Measurements from ENCODE around the gene PCDH18.
A peak's percentile ranks its signal among the peaks of the same experiment; 100 is the strongest.
"Not testable (repeated sequence)": the region's sequence is repeated elsewhere in the genome, so short reads cannot be mapped to it uniquely, and the experiment has no call there.

Gene PCDH18

DNA sequence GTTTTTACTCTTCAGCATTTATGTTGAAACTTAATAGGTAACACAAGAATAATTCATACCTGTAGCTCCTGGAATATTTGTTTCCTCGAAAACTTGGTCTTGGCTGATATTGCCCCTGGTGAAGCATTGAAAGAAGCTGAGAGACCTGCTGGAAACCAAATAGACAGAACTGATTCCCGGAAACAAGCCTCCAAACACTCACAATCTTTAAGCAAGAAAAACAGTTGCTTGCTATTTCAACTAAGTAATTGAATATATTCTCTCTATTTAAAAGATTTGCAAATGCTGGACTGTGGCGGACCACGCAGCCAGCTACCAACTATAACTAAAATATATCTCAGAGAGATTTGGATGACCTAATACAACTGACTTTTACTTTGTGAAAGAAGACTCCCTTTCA is 3.6 kb downstream of the PCDH18 start:
- Histone ChIP-seq H3K9me3 (ENCODE audit: control insufficient read depth, insufficient read depth, low read length) (no peaks in the 10 kb centered on the region), H3K36me3 (ENCODE audit: control insufficient read depth, insufficient read depth, low read length) (peaks cover 14% of the 10 kb centered on the region), H3K9ac (ENCODE audit: low read depth, low read length) (peak overlapping the region; percentile 27), H3K27me3 (ENCODE audit: control insufficient read depth, insufficient read depth, low read length) (no peaks in the 10 kb centered on the region), H3K4me3 (ENCODE audit: low read depth, low read length) (peak overlapping the region; percentile 87), H3K4me1 (ENCODE audit: control insufficient read depth, insufficient read depth, low read length) (peaks cover 11% of the 10 kb centered on the region)

DNA sequence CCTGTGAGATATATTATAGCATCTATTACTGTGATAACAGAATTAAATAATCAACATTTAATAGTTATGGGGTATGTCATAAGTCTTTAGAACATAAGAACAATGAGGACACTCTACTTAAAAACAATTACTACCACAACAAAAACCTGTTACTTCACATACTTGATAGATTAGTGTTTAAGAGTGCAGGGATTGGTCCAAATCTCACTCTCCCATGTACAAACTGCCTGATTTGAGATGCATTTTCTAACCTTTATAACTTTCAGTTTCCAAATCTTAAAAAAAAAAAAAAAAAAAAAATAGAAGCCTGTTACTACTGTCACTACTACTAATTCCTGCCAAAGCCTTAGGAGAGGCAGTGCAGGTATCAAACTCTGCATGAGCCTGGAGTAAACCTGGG is 5.6 kb downstream of the PCDH18 start:
- Histone ChIP-seq H3K4me3 (ENCODE audit: low read depth, low read length) (no peak overlapping the region), H3K4me1 (ENCODE audit: control insufficient read depth, insufficient read depth, low read length) (peaks cover 4% of the 10 kb centered on the region), H3K9ac (ENCODE audit: low read depth, low read length) (no peak overlapping the region), H3K9me3 (ENCODE audit: control insufficient read depth, insufficient read depth, low read length) (no peaks in the 10 kb centered on the region), H3K27me3 (ENCODE audit: control insufficient read depth, insufficient read depth, low read length) (no peaks in the 10 kb centered on the region), H3K36me3 (ENCODE audit: control insufficient read depth, insufficient read depth, low read length) (peaks cover 14% of the 10 kb centered on the region)

DNA sequence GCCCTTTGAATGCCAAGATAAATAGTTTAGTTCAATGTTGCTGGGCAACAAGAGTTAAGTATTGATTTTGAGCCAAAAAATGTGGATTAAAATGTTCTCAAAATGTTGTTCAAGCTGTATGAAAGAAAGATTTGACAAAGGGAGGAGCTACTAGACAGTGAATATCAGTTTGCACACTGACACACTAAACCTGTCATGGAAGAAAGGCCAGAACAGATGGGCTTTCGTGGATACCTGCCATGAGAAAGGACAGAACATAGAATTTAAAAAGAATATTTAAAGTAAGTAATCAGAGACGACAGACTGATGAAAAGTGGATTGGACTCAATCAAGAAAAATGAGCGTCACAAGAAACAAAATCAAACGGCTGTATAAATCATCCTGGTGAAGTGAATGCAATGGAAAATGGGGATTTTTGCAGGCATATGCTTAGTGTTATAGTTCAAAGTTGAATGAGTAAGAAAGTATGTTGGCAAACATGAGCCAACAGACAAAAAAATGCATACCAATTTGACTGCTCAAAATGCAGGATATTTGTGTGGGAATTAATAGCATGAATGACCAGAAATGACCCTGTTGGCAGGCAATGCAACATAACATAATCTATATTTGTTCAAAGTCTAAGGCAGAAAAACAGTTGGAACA is 7.4 kb downstream of the PCDH18 start:
- Histone ChIP-seq H3K9me3 (ENCODE audit: control insufficient read depth, insufficient read depth, low read length) (no peaks in the 10 kb centered on the region), H3K27me3 (ENCODE audit: control insufficient read depth, insufficient read depth, low read length) (no peaks in the 10 kb centered on the region), H3K9ac (ENCODE audit: low read depth, low read length) (no peak overlapping the region), H3K4me1 (ENCODE audit: control insufficient read depth, insufficient read depth, low read length) (no peaks in the 10 kb centered on the region), H3K36me3 (ENCODE audit: control insufficient read depth, insufficient read depth, low read length) (peaks cover 17% of the 10 kb centered on the region), H3K4me3 (ENCODE audit: low read depth, low read length) (no peak overlapping the region)

DNA sequence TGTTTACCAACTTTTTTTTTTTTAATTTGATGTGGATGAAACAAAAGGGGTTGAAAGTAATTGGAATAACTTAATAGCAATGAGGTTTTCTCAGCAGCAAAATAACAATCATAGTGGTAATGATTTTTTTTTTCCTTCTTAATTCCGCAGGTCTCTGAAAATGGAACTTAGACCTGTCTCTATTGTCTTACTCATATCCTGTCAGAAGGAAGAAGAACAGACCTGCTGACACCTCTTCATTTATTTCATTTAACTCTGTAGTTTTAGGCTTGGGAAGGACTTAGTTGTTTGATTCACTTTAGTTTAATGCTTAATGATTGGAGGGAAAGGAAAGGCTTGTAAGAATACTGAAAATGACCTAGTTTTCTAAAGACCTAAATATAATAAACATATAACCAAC is 9.0 kb downstream of the PCDH18 start:
- Histone ChIP-seq H3K36me3 (ENCODE audit: control insufficient read depth, insufficient read depth, low read length) (peaks cover 10% of the 10 kb centered on the region), H3K27me3 (ENCODE audit: control insufficient read depth, insufficient read depth, low read length) (no peaks in the 10 kb centered on the region), H3K4me1 (ENCODE audit: control insufficient read depth, insufficient read depth, low read length) (no peaks in the 10 kb centered on the region), H3K4me3 (ENCODE audit: low read depth, low read length) (no peak overlapping the region), H3K9me3 (ENCODE audit: control insufficient read depth, insufficient read depth, low read length) (no peaks in the 10 kb centered on the region), H3K9ac (ENCODE audit: low read depth, low read length) (no peak overlapping the region)

DNA sequence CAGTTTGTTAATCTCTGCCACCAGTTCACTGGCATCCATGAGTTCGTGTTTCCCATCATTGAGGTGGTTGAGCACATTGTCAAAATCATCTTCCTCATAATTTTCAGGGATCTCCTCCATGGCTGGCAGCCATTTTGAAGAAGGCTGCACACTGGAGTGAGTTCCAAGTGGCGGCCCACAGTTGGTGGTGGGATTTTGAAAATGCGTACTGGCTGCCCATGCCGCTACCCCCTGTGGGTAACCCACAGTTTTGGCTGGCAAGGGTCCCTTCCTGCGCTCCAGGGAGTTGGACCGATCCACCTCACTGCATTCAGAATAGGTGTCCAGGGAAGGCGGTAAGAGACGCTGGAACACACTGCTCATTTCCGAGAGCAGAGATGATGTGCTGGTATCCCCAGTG is 11.2 kb downstream of the PCDH18 start:
- Histone ChIP-seq H3K9ac (ENCODE audit: low read depth, low read length) (no peak overlapping the region), H3K36me3 (ENCODE audit: control insufficient read depth, insufficient read depth, low read length) (peaks cover 10% of the 10 kb centered on the region), H3K4me1 (ENCODE audit: control insufficient read depth, insufficient read depth, low read length) (no peaks in the 10 kb centered on the region), H3K9me3 (ENCODE audit: control insufficient read depth, insufficient read depth, low read length) (no peaks in the 10 kb centered on the region), H3K4me3 (ENCODE audit: low read depth, low read length) (no peak overlapping the region), H3K27me3 (ENCODE audit: control insufficient read depth, insufficient read depth, low read length) (no peaks in the 10 kb centered on the region)

DNA sequence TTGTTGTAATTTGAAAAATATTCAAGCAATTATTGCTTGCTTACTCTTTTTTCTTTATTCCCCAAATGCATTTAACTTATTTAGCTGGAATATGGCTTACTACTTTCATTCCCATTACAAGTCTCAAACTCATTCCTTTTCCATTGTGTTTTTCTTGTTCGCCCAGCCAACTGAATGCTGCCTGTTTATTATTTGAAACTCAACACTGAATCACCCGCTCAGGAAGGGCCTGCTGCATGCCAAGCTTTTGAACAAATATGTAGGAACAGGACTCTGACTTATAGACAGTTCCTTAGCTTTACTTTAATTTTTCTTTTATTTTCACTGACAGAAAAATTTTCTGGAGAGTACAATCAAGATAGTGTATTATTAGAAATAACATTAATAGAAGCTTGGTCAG is 12.9 kb downstream of the PCDH18 start:
- Histone ChIP-seq H3K36me3 (ENCODE audit: control insufficient read depth, insufficient read depth, low read length) (peaks cover 7% of the 10 kb centered on the region), H3K4me1 (ENCODE audit: control insufficient read depth, insufficient read depth, low read length) (no peaks in the 10 kb centered on the region), H3K27me3 (ENCODE audit: control insufficient read depth, insufficient read depth, low read length) (no peaks in the 10 kb centered on the region), H3K4me3 (ENCODE audit: low read depth, low read length) (no peak overlapping the region), H3K9me3 (ENCODE audit: control insufficient read depth, insufficient read depth, low read length) (no peaks in the 10 kb centered on the region), H3K9ac (ENCODE audit: low read depth, low read length) (no peak overlapping the region)

DNA sequence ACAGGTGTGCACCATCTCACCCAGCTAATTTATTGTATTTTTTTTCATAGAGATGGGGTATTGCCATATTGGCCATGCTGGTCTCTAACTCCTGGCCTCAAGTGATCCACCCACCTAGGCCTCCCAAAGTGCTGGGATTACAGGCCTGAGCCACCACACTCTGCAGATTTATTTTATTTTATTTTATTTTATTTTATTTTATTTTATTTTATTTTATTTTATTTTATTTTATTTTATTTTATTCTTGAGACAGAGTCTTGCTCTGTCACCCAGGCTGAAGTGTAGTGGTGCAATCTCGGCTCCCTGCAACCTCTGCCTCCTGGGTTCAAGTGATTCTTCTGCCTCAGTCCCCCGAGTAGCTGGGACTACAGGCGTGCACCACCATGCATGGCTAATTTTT is 15.0 kb downstream of the PCDH18 start:
- not testable (repeated sequence) for H3K27me3 ChIP-seq (ENCODE audit: control insufficient read depth, insufficient read depth, low read length); H3K9me3 ChIP-seq (ENCODE audit: control insufficient read depth, insufficient read depth, low read length); H3K4me1 ChIP-seq (ENCODE audit: control insufficient read depth, insufficient read depth, low read length); H3K9ac ChIP-seq (ENCODE audit: low read depth, low read length); H3K4me3 ChIP-seq (ENCODE audit: low read depth, low read length); H3K36me3 ChIP-seq (ENCODE audit: control insufficient read depth, insufficient read depth, low read length)

DNA sequence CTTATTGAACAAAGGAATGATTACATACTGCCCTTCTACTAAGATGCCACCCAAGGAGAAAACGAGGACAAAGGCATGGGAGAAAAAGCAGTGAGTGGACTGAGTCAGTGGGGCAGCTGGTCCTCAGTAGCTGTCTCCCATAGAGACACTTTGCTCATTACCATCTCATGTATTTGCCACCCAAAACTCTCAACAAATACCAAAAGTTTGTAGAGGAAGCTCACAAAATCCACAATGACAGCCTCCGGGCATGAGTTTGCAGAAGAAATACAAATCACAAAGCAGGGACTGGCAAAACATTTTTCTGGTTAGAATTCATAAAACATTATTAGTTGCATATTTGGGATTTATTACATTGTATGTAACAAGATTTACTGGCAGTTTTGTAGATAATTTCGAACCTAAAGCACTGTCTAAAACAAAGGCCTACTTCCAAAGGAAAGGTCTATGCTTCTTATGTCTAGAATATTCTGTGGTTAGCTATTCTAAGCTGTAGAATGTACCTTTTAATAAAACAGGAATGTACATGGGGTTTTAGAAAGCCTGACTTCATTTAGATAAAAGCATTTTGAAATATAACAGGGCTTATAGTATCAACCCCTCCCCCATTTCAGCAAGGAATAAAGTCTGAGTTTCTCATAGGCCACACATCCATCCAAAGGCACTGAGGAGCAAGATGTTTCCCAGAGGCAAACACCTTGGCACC is 17.7 kb downstream of the PCDH18 start:
- Histone ChIP-seq H3K27me3 (ENCODE audit: control insufficient read depth, insufficient read depth, low read length) (no peaks in the 10 kb centered on the region), H3K36me3 (ENCODE audit: control insufficient read depth, insufficient read depth, low read length) (no peaks in the 10 kb centered on the region), H3K4me1 (ENCODE audit: control insufficient read depth, insufficient read depth, low read length) (peaks cover 12% of the 10 kb centered on the region), H3K9ac (ENCODE audit: low read depth, low read length) (no peak overlapping the region), H3K9me3 (ENCODE audit: control insufficient read depth, insufficient read depth, low read length) (no peaks in the 10 kb centered on the region), H3K4me3 (ENCODE audit: low read depth, low read length) (no peak overlapping the region)

DNA sequence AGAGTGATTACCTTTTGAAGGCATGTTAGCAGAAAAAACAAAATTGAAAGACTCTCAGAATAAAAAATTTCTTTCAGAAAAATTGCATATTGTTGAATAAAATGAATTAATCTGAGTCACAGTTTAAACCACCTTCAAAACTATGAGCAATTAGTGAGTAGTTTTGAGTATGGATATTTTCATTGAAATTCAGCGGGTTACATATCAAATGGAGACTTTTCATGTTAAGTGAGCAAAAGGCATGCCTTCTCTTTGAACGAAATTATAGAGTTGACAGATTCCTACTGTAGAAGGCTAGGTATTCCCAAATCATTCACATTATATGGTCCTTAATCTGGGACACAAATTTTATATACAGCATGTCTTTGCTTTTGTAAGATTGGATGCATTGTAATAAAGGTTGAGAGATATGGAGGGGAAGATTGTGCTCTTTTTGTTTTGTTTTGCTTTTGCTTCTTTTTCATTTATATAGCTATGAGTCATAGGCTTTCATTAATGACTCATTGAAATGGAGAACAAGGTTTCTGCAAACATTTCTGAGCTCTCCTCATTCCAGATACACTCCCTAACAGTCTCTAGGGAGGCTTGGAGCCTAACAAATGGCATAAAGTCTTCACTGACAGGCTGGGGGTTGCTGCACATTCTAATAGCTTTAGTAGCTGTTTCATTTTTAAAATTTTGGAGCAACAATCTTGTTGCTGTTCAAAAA is 21.6 kb downstream of the PCDH18 start:
- H3K4me3 ChIP-seq (ENCODE audit: low read depth, low read length): no peak overlapping the region
- peaks cover 12% of the 10 kb centered on the region for H3K4me1 ChIP-seq (ENCODE audit: control insufficient read depth, insufficient read depth, low read length)
- H3K36me3 ChIP-seq (ENCODE audit: control insufficient read depth, insufficient read depth, low read length): no peaks in the 10 kb centered on the region
- no peaks in the 10 kb centered on the region for H3K27me3 ChIP-seq (ENCODE audit: control insufficient read depth, insufficient read depth, low read length)
- H3K9me3 ChIP-seq (ENCODE audit: control insufficient read depth, insufficient read depth, low read length): no peaks in the 10 kb centered on the region
- H3K9ac ChIP-seq (ENCODE audit: low read depth, low read length): no peak overlapping the region

DNA sequence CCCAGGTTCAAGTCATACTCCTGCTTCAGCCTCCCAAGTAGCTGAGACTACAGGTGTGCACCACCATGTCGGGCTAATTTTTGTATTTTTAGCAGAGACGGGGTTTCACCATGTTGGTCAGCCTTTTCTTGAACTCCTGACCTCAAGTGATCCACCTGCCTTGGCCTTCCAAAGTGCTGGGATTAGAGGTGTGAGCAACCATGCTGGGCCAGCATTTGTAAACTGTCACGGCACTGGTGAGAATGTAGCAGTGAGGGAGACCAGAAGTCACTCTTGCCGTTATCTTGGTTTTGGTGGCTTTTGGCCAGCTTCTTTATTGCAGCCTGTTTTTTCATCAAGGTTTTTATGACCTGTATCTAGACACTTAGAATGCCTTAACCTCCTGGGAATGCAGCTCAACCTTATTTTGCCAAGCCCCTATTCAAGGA is 22.4 kb downstream of the PCDH18 start:
- H3K27me3 ChIP-seq (ENCODE audit: control insufficient read depth, insufficient read depth, low read length): no peaks in the 10 kb centered on the region
- H3K9ac ChIP-seq (ENCODE audit: low read depth, low read length): no peak overlapping the region
- no peaks in the 10 kb centered on the region for H3K36me3 ChIP-seq (ENCODE audit: control insufficient read depth, insufficient read depth, low read length)
- no peak overlapping the region for H3K4me3 ChIP-seq (ENCODE audit: low read depth, low read length)
- peaks cover 12% of the 10 kb centered on the region for H3K4me1 ChIP-seq (ENCODE audit: control insufficient read depth, insufficient read depth, low read length)
- H3K9me3 ChIP-seq (ENCODE audit: control insufficient read depth, insufficient read depth, low read length): no peaks in the 10 kb centered on the region

DNA sequence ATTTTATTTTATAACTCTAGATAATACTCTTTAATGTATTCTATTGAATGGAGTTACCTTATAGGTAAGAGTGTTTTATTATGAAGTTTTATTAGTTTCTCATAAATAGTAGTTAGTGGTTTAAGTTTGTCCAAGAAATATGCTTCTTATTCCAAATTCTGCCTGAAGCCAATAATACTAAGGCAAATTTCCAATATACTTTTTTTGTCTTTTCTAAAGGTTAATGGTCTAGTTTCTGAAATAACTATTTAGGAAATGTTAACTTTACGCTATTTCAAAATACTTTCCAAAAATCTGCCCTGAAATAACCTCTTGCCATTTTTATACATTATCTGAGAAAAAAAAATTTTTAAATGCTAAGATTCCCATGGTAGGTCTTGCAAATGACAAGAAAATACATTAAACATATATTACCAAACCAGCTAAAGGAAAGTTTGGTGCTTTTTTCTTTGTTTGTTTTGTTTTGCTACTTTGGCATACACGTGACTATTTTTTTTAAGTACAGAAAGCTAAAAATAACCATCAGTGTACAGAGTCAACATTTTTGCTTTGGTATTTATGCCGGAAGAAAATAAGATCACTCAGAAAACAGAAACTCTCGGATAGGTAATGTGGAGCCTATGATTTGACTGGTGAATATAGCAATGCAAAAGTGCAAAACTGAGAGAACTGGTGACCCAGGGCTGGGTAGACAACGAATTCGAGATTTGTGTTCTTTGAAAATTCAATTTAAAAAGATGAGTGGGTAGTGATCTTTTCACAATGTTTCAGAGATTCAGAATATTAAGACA is 29.8 kb downstream of the PCDH18 start:
- no peaks in the 10 kb centered on the region for H3K4me1 ChIP-seq (ENCODE audit: control insufficient read depth, insufficient read depth, low read length)
- no peaks in the 10 kb centered on the region for H3K9me3 ChIP-seq (ENCODE audit: control insufficient read depth, insufficient read depth, low read length)
- no peak overlapping the region for H3K9ac ChIP-seq (ENCODE audit: low read depth, low read length)
- H3K4me3 ChIP-seq (ENCODE audit: low read depth, low read length): no peak overlapping the region
- no peaks in the 10 kb centered on the region for H3K36me3 ChIP-seq (ENCODE audit: control insufficient read depth, insufficient read depth, low read length)
- no peaks in the 10 kb centered on the region for H3K27me3 ChIP-seq (ENCODE audit: control insufficient read depth, insufficient read depth, low read length)

All from iPS-15b (cell line).